Spinal cord (tissue), 10 donors: ENCODE measurements around the gene DAZAP1. TPM values are rescaled to one million over a fixed set of nuclear protein-coding genes. Genes with fewer than 3 reads are reported as not detected.

ENCODE experiments used
- DNase-seq, 6 donors: peaks; one replicate each; pipeline versions ENCODE4 v3.0.0 to v3.0.0-alpha.2; 2013 to 2015; ENCODE audit warnings: low spot score in 6 of 6, low read depth in 4 of 6
- H3K27ac ChIP-seq: one replicate; pipeline ENCODE4 v1.5.1; 2013; ENCODE audit warnings: low read depth, low read length, control low read depth
- H3K27me3 ChIP-seq: one replicate; pipeline ENCODE4 v1.6.1; 2013; ENCODE audit warnings: low read length; ENCODE audit not compliant: control insufficient read depth, insufficient read depth
- H3K36me3 ChIP-seq: one replicate; pipeline ENCODE4 v1.6.1; 2013; ENCODE audit warnings: low read length; ENCODE audit not compliant: control insufficient read depth, insufficient read depth
- H3K4me1 ChIP-seq: one replicate; pipeline ENCODE4 v1.6.1; 2013; ENCODE audit warnings: low read length; ENCODE audit not compliant: control insufficient read depth, insufficient read depth
- H3K4me3 ChIP-seq: one replicate; pipeline ENCODE4 v1.5.1; 2013; ENCODE audit warnings: low read depth, low read length, control low read depth
- H3K9me3 ChIP-seq: one replicate; pipeline ENCODE4 v1.6.1; 2013; ENCODE audit warnings: low read length; ENCODE audit not compliant: control insufficient read depth, insufficient read depth
- WGBS: methylation state at CpG from one replicate; pipeline ENCODE4 v1.1.5; 2013; ENCODE audit warnings: missing lambda C conversion rate; ENCODE audit not compliant: insufficient coverage; 5-methylcytosine and 5-hydroxymethylcytosine counted together
- polyA plus RNA-seq, 2 donors: library from polyadenylated mRNA; unstranded; fragments of 120-200 nt; gene quantifications; one replicate each; pipeline ENCODE4 v1.2.1, GENCODE V29; 2013; ENCODE audit not compliant: insufficient read length in 2 of 2
- total RNA-seq, 2 donors: library from RNA; depleted of rRNA in 1 of 2; stranded (reverse); fragments of 120-200 nt in 1 of 2; fragments of >200 nt in 1 of 2; gene quantifications; one replicate each; pipeline versions ENCODE4 v1.2.3 to v1.2.4, GENCODE V29; 2013 to 2014
- donor health status: healthy.

The DAZAP1 gene
- total and polyA plus RNA-seq, 4 donors = 22.1 to 84.4 (median 56.1) TPM

GRCh38 chr19:1392939-1393530, 14.4 kb upstream of the DAZAP1 start:
- Histone ChIP-seq H3K9me3 (no peaks in the 10 kb centered on the region), H3K4me3 (no peak overlapping the region), H3K4me1 (peaks cover 10% of the 10 kb centered on the region), H3K27ac (no peak overlapping the region), H3K27me3 (no peaks in the 10 kb centered on the region), H3K36me3 (peaks cover 100% of the 10 kb centered on the region)
- WGBS = 96% methylated on average over 16 of the region's 37 CpGs
- DNase-seq = no peak

- H3K9me3 ChIP-seq = no peaks in the 10 kb centered on the region
- H3K4me1 ChIP-seq = peaks cover 10% of the 10 kb centered on the region
- WGBS = 87% methylated on average over 17 of the region's 17 CpGs
- no peaks in the 10 kb centered on the region for H3K27me3 ChIP-seq
- H3K27ac ChIP-seq = no peak overlapping the region
- peaks cover 100% of the 10 kb centered on the region for H3K36me3 ChIP-seq
- no peak overlapping the region for H3K4me3 ChIP-seq
- no peak for DNase-seq
Observed at GRCh38 chr19:1393841-1394240, 13.5 kb upstream of the DAZAP1 start.

- Histone ChIP-seq H3K27ac (no peak overlapping the region), H3K36me3 (peaks cover 100% of the 10 kb centered on the region), H3K4me3 (no peak overlapping the region), H3K9me3 (no peaks in the 10 kb centered on the region), H3K27me3 (no peaks in the 10 kb centered on the region), H3K4me1 (peaks cover 14% of the 10 kb centered on the region)
- DNase-seq = no peak
- 54% methylated on average over 41 of the region's 43 CpGs for WGBS
Observed at GRCh38 chr19:1394252-1395193, 12.9 kb upstream of the DAZAP1 start.

DNA sequence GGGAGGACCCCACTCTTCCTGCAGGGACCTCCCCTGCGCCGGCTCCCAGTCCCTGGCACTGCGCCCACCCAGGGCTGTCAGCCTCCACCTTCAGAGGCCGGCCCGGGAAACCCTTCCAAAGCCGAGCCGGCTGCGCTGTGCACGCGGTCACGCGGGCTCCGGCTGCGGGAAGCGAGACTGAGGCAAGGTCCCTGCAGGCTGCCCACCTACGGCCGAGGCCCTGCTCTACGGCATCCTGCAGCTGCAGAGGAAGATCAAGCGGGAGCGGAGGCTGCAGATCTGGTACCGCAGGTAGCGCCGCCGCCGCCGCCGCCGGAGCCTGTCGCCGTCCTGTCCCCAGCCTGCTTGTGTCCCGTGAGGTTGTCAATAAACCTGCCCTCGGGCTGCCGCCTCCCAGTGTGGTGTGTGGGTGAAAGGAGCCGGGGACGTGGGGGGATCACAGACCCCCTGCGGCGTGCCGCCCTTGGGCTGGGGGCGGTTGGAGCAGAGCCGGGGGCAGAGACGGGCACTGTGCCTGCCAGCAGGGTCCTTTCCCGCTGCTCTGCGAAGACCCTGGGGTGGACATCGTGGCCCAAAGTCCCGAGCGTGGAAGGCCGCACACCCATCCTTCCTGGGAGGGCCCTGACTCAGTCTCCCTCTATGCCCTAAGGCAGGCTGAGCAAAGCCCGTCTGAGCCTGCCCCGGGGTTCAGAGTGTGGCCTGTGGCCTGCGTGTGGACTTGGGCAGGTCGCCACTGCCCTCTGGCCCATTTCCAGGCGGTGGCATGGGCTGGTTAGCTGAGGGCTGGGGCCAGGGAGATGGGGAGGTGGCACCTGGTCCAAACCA, 12.0 kb upstream of the DAZAP1 start:
- H3K4me3 ChIP-seq = no peak overlapping the region
- H3K27me3 ChIP-seq = no peaks in the 10 kb centered on the region
- H3K27ac ChIP-seq = no peak overlapping the region
- no peak for DNase-seq
- H3K9me3 ChIP-seq = no peaks in the 10 kb centered on the region
- WGBS = 76% methylated on average over 49 of the region's 52 CpGs
- H3K36me3 ChIP-seq = peaks cover 100% of the 10 kb centered on the region
- H3K4me1 ChIP-seq = peaks cover 18% of the 10 kb centered on the region

DNA sequence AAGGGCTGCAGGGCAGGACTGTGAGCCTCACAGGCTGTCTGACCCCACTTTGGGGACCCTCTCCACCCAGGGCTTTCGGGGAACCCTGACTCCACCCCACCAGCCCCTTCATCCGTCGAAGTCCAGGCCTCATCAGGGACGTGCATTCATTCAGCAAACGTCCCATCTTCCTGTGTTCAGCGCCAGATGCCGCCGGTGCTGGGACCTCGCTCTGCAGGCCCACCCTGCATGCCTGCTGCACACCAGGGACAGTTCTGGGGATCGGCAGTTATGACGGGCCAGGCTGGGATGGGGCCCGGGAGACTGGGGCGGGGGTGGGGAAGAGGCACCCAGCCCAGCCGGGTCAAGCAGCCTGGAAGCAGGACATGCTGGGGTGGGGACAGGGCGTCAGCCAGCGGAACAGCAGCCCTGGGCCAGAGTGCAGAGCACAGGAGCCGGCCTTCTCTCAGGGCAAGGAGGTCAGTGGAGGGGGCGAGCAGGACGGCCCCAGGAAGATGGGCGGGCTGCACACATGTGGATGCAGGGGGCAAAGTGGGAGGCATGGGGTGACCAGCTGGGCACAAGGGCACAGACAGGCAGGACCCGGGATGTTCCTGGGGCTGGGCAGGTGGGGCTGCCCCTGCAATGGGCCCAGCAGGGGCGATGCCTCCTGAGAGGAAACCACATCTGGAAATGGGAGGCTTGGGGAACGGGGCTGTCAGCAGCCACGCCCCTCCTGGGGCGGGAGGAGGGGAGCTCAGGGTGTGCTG, 11.2 kb upstream of the DAZAP1 start:
- no peaks in the 10 kb centered on the region for H3K27me3 ChIP-seq
- H3K27ac ChIP-seq = no peak overlapping the region
- peaks cover 92% of the 10 kb centered on the region for H3K36me3 ChIP-seq
- H3K9me3 ChIP-seq = no peaks in the 10 kb centered on the region
- 64% methylated on average over 24 of the region's 25 CpGs for WGBS
- H3K4me1 ChIP-seq = peaks cover 25% of the 10 kb centered on the region
- no peak overlapping the region for H3K4me3 ChIP-seq
- DNase-seq = no peak

GRCh38 chr19:1396768-1397679, 10.4 kb upstream of the DAZAP1 start:
- Histone ChIP-seq H3K4me3 (no peak overlapping the region), H3K36me3 (peaks cover 84% of the 10 kb centered on the region), H3K4me1 (peaks cover 29% of the 10 kb centered on the region), H3K27me3 (no peaks in the 10 kb centered on the region), H3K9me3 (no peaks in the 10 kb centered on the region), H3K27ac (no peak overlapping the region)
- WGBS = 83% methylated on average over 36 of the region's 42 CpGs
- DNase-seq = no peak

DNA sequence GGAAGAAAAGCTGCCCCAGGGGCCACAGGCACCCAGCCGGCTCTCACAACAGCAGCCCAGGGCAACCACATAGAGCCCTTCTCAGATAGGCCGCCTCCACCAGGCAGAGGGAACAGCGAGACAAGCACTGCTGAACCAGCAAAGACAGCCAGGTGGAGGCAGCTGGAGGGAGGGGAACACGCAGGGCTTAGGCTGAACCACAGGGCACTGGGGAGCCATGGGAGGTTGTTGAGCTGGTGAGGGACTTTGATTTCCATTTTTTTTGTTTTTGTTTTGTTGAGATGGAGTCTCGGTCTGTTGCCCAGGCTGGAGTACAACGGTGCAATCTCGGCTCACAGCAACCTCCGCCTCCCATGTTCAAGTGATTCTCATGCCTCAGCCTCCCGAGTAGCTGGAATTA, 9.5 kb upstream of the DAZAP1 start:
- H3K4me1 ChIP-seq = peaks cover 37% of the 10 kb centered on the region

GRCh38 chr19:1399079-1399478, 8.3 kb upstream of the DAZAP1 start:
- no peak overlapping the region for H3K27ac ChIP-seq
- WGBS = 86% methylated on average over 17 of the region's 19 CpGs

More for the DNA sequence above, 9.5 kb upstream of the DAZAP1 start:
- H3K4me3 ChIP-seq = no peak overlapping the region
- WGBS = 94% methylated on average over 6 of the region's 9 CpGs
- peaks cover 76% of the 10 kb centered on the region for H3K36me3 ChIP-seq
- DNase-seq = no peak
- H3K9me3 ChIP-seq = no peaks in the 10 kb centered on the region
- H3K27ac ChIP-seq = no peak overlapping the region
- no peaks in the 10 kb centered on the region for H3K27me3 ChIP-seq

More at GRCh38 chr19:1399079-1399478, 8.3 kb upstream of the DAZAP1 start:
- no peaks in the 10 kb centered on the region for H3K27me3 ChIP-seq
- peaks cover 40% of the 10 kb centered on the region for H3K4me1 ChIP-seq
- DNase-seq = no peak
- H3K36me3 ChIP-seq = peaks cover 63% of the 10 kb centered on the region
- no peaks in the 10 kb centered on the region for H3K9me3 ChIP-seq
- H3K4me3 ChIP-seq = no peak overlapping the region
